ENCODE data around the gene KIF19.

DNA sequence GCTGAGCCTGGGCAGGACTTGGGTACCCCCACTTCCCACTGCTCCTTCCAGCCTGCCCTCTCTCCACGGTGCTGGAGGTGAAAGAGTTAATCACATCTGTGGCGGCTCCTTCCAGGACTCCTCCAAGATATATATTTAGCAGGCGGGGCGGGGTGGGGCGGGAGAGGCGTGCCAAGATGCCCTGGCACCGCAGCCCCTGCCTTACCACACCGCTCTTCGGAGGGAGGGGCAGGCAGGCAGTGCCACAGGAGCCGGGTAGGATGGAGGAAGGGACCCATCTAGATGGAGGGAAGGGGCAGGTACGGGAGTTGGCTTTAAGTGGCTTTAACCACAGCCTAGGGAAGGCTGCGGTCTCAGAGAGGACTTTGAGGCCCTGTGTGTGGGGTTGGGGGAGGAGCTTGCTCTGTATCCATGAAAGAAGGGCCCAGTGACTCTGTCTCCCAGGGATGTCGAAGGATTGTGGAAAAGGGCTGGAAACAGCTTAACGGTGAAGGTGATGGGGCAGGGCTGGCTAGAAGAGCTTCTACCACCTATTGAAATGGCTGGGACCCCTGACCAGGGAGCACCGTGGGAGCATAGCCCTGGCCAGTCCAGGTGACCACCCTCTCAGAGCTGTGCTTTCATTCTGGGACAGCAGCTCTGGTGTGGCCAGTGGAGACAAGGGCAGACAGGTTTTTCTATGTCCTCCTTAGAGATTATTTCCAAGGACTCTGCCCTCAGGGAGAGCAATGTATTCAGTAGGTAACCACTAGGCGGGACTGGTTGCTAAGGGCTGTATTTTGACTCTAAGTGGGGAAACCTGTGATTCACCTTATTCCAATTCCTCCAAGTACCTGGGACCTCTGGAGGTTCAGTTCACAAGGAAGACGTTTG lies 54.3 kb downstream of the KIF19 start:
- TF ChIP-seq POLR2AphosphoS5 (IDR thresholded peaks at IDR 0.05) (peak in 2 of 3 donors; percentile 56 to 57), POLR2A (IDR thresholded peaks at IDR 0.05) (no peak), EP300 (IDR thresholded peaks at IDR 0.05) (no peak)
- TF ChIP-seq, protein P1, sequence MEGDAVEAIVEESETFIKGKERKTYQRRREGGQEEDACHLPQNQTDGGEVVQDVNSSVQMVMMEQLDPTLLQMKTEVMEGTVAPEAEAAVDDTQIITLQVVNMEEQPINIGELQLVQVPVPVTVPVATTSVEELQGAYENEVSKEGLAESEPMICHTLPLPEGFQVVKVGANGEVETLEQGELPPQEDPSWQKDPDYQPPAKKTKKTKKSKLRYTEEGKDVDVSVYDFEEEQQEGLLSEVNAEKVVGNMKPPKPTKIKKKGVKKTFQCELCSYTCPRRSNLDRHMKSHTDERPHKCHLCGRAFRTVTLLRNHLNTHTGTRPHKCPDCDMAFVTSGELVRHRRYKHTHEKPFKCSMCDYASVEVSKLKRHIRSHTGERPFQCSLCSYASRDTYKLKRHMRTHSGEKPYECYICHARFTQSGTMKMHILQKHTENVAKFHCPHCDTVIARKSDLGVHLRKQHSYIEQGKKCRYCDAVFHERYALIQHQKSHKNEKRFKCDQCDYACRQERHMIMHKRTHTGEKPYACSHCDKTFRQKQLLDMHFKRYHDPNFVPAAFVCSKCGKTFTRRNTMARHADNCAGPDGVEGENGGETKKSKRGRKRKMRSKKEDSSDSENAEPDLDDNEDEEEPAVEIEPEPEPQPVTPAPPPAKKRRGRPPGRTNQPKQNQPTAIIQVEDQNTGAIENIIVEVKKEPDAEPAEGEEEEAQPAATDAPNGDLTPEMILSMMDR (IDR thresholded peaks at IDR 0.05): peak in 5 of 7 experiments; percentile 24 to 61 (median 40)

Data from stomach (tissue), 4 donors.